DND-41 (cell line): ENCODE results near the gene MIDN.
"Not testable (repeated sequence)": the region's sequence is repeated elsewhere in the genome, so short reads cannot be mapped to it uniquely, and the experiment has no call there.

ENCODE experiments used
- ATAC-seq: fragments of 200-7000 bp; cut with Tn5 transposase; 3 replicates; pipeline ENCODE4 v1.9.1; 2021; ENCODE audit warnings: low read depth; ENCODE audit not compliant: insufficient read depth
- DNase-seq: peaks from one replicate; pipeline ENCODE4 v3.0.0-alpha.2; 2020
- H2AFZ ChIP-seq: 2 replicates; pipeline ENCODE4 v1.6.0; 2012; ENCODE audit warnings: low read depth, low read length
- H3K27ac ChIP-seq: 2 replicates; pipeline ENCODE4 v1.5.1; 2012; ENCODE audit warnings: low read length, inconsistent platforms
- H3K27me3 ChIP-seq: fragments of 200-600 bp; sonication (generic); 2 replicates; pipeline ENCODE4 v1.6.0; 2012; ENCODE audit warnings: low read length, mild to moderate bottlenecking, inconsistent platforms; ENCODE audit not compliant: insufficient read depth, poor library complexity
- H3K36me3 ChIP-seq: 2 replicates; pipeline ENCODE4 v1.5.1; 2012; ENCODE audit warnings: low read length, inconsistent platforms; ENCODE audit not compliant: insufficient read depth
- H3K4me1 ChIP-seq: 2 replicates; pipeline ENCODE4 v1.5.1; 2012; ENCODE audit warnings: mild to moderate bottlenecking, low read length; ENCODE audit not compliant: insufficient read depth
- H3K4me2 ChIP-seq: 2 replicates; pipeline ENCODE4 v1.6.0; 2012; ENCODE audit warnings: mild to moderate bottlenecking, moderate library complexity, low read length, inconsistent platforms; ENCODE audit not compliant: insufficient read depth
- H3K4me3 ChIP-seq, 2 experiments: fragments of 200-600 bp in 1 of 2; shearing (Covaris generic) in 1 of 2; 2 replicates each; pipeline ENCODE4 v1.5.1; 2012 to 2016; ENCODE audit warnings: inconsistent platforms in 2 of 2, low read length in 2 of 2, mild to moderate bottlenecking in 2 of 2, low read depth in 1 of 2, moderate library complexity in 1 of 2
- H3K79me2 ChIP-seq: 2 replicates; pipeline ENCODE4 v1.6.0; 2012; ENCODE audit warnings: low read length, inconsistent platforms; ENCODE audit not compliant: insufficient read depth
- H3K9ac ChIP-seq: 2 replicates; pipeline ENCODE4 v1.6.0; 2012; ENCODE audit warnings: low read depth, mild to moderate bottlenecking, inconsistent platforms, low read length, moderate library complexity
- H3K9me3 ChIP-seq: 2 replicates; pipeline ENCODE4 v1.5.1; 2012; ENCODE audit warnings: low read length, moderate library complexity, mild to moderate bottlenecking, inconsistent platforms; ENCODE audit not compliant: insufficient read depth, severe bottlenecking
- H4K20me1 ChIP-seq: 2 replicates; pipeline ENCODE4 v1.6.0; 2012; ENCODE audit warnings: low read length; ENCODE audit not compliant: insufficient read depth
- CTCF ChIP-seq: IDR thresholded peaks from 2 replicates; pipeline ENCODE4 v1.5.1; 2012; ENCODE audit warnings: borderline replicate concordance, low read length, moderate library complexity, mild to moderate bottlenecking; ENCODE audit not compliant: poor library complexity, severe bottlenecking; ENCODE audit errors: extremely low read depth
- EZH2 ChIP-seq: IDR thresholded peaks from 3 replicates; pipeline ENCODE4 v1.6.1; 2012; ENCODE audit warnings: borderline replicate concordance, low read depth, mild to moderate bottlenecking, moderate library complexity, low read length, inconsistent platforms; ENCODE audit not compliant: severe bottlenecking

MIDN gene

DNA sequence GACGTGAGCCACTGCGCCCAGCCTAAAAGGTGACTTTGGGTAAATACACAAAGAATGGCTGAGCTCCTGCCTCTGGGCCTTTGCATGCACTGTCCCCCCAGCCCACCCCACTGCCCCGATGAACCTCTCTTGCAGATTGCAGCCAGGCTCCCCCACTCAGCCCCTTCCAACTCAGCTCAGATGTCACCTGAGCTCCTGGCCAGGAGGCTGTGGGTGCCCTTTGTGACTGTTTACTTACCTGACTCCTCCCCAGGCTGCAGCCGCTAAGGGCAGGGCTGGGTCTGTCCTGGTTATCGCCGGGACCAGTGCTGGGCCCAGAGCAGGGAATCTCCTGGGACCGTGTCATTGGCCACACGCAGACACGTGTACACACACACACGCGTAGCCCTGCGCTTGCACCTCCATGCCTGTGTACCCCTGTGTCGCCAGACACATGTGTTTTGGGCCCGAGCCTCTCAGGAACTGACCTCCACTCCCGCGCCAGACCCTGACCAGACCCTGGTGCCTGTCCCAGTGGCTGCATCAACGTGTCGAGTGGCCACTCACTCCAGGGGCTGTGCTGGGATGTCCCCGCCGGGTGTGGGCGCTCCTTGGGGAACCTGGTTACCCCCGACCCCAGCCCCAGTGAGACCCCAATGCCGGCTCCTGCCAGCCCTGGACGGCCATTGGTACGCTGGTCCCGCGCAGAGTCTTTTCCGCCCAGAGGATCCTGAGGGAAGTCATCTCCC lies 56.0 kb downstream of the MIDN start:
- no peaks in the 10 kb centered on the region for H3K9me3 ChIP-seq
- no peak for TF ChIP-seq CTCF
- TF ChIP-seq EZH2: no peak
- ATAC-seq (no peak), DNase-seq (no peak)
- no peak overlapping the region for H3K9ac ChIP-seq
- H3K4me1 ChIP-seq: no peaks in the 10 kb centered on the region
- no peak overlapping the region for H2AFZ ChIP-seq
- H3K27ac ChIP-seq: no peak overlapping the region
- no peaks in the 10 kb centered on the region for H3K27me3 ChIP-seq
- no peak overlapping the region for H3K4me3 ChIP-seq
- H3K4me2 ChIP-seq: no peak overlapping the region
- no peaks in the 10 kb centered on the region for H3K79me2 ChIP-seq
- H3K36me3 ChIP-seq: no peaks in the 10 kb centered on the region
- no peaks in the 10 kb centered on the region for H4K20me1 ChIP-seq

DNA sequence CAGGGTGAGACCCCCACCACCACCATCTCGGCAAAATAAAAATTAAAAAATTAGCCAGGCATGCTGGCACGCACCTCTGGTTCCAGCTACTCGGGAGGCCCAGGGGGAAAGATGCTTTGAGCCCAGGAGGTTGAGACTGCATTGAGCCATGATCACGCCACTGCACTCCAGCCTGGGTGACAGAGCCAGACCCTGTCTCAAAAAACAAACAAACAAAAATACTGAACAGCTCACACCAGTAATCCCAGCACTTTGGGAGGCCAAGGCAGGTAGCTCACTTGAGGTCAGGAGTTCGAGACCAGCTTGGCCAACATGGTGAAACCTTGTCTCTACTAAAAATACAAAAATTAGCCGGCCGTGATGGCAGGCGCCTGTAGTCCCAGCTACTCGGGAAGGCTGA lies 57.0 kb downstream of the MIDN start:
- not testable (repeated sequence) for H3K4me3 ChIP-seq, H2AFZ ChIP-seq, H4K20me1 ChIP-seq, H3K27me3 ChIP-seq, H3K9me3 ChIP-seq, H3K4me1 ChIP-seq, H3K79me2 ChIP-seq, H3K27ac ChIP-seq, H3K9ac ChIP-seq, H3K4me2 ChIP-seq, H3K36me3 ChIP-seq, ATAC-seq, DNase-seq

- no peak for TF ChIP-seq CTCF
- no peak for TF ChIP-seq EZH2
- Histone ChIP-seq H2AFZ (no peak overlapping the region), H3K9me3 (no peaks in the 10 kb centered on the region), H3K27ac (no peak overlapping the region), H3K79me2 (no peaks in the 10 kb centered on the region), H3K4me3 (no peak overlapping the region), H4K20me1 (no peaks in the 10 kb centered on the region), H3K36me3 (no peaks in the 10 kb centered on the region), H3K4me2 (no peak overlapping the region), H3K27me3 (no peaks in the 10 kb centered on the region), H3K9ac (no peak overlapping the region), H3K4me1 (no peaks in the 10 kb centered on the region)
- DNase-seq (no peak), ATAC-seq (no peak)
Observed at GRCh38 chr19:1307320-1307719, 58.9 kb downstream of the MIDN start.

DNA sequence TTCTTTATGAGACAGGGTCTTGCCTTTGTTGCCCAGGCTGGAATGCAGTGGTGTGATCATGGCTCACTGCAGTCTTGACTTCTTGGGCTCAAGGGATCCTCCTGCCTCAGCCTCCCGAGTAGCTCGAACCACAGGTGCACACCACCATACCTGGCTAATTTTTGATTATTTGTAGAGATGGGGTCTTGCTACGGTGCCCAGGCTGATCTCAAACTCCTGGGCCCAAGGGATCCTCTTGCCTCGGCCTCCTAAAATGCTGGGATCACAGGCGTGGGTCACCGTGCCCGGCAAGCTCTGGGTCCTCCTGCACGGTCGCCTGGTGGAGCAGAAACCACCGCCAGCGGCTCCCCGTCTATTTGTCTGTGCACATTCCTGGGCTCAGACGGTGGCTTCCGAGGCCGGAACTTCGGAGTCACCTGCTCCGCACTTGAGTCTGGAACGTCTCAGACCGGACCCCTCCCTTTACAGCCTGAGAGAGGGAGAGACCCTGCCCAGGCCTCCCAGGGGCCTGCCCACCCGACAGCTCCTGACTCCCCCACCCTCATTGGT lies 59.4 kb downstream of the MIDN start:
- Histone ChIP-seq H3K27ac (no peak overlapping the region), H3K36me3 (no peaks in the 10 kb centered on the region), H3K9ac (no peak overlapping the region), H3K27me3 (no peaks in the 10 kb centered on the region), H3K4me3 (no peak overlapping the region), H3K9me3 (no peaks in the 10 kb centered on the region), H4K20me1 (no peaks in the 10 kb centered on the region), H3K4me1 (no peaks in the 10 kb centered on the region), H3K79me2 (no peaks in the 10 kb centered on the region), H3K4me2 (no peak overlapping the region), H2AFZ (no peak overlapping the region)
- DNase-seq (no peak), ATAC-seq (no peak)
- TF ChIP-seq CTCF (no peak), EZH2 (no peak)
